Stimulated activated naive CD8-positive, alpha-beta T cell treated with anti-CD3 and anti-CD28 coated beads, Interleukin-15, Interleukin-2, amounts not matched to agents 100 U/mL and 50 U/mL, for 24 hours (primary cell): Measurements from ENCODE around the gene RIOK3.
"Not testable (repeated sequence)": the region's sequence is repeated elsewhere in the genome, so short reads cannot be mapped to it uniquely, and the experiment has no call there.

Experiments
- ATAC-seq: fragments of 150-1000 bp; cut with Tn5 transposase; one replicate; pipeline ENCODE4 v1.10.0; 2021
- DNase-seq: peaks from one replicate; pipeline ENCODE4 v3.0.0; 2021

Gene RIOK3

GRCh38 chr18:23452728-23453679, at the start of gene RIOK3:
Gene RIOK3 (plus strand): TSS chr18:23453287. CDS start chr18:23453440, 153 bp downstream.
- peak; percentile 100 for ATAC-seq
- DNase-seq = peak; percentile 96

DNA sequence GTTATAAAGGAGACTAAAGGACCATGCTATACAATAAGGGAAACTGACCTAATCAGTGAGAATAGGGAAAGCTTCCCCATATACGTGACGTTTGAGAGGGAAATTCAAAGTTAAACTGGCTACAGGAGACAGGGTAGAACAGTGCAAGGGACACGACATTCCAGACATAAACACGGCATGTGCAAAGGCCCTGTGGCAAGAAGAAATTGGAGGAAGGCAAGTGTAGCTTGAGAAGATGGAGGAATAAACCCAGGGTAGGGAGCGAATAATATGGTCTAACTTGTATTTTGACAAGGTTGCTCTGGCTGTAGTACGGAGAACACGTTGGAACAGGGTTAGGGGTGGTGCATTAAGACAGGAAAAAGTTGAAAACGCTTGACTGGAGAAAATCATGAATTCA, 49.8 kb upstream of the RIOK3 start:
- no peak for DNase-seq
- ATAC-seq = no peak

GRCh38 chr18:23405636-23406035, 47.5 kb upstream of the RIOK3 start:
- DNase-seq = no peak

GRCh38 chr18:23406271-23406787, 46.8 kb upstream of the RIOK3 start:
- ATAC-seq (no peak), DNase-seq (no peak)

More at GRCh38 chr18:23405636-23406035, 47.5 kb upstream of the RIOK3 start:
- ATAC-seq = no peak

- ATAC-seq (no peak), DNase-seq (no peak)
These were observed 40.6 kb upstream of the RIOK3 start for GRCh38 chr18:23412351-23412964.

- DNase-seq = no peak
These were observed 37.6 kb upstream of the RIOK3 start for GRCh38 chr18:23415515-23415914.

DNA sequence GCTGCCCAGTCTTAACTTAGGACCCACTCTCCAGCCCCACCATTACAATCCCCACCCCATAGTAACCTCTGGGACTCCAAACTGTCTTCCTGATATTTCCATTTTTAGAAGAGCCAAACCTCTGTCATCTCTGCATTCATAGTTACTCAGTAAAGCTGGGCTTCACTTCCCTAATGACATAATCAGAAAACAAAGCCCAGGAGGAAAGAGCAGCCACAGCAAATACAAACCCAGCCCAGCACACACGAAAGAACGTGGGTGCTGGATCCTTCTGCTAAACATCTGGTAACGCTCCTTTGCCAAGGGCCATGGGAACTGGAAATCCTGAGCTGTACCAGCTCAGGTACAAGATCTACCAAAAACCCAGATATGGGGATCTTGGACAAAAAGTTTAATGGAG, 36.8 kb upstream of the RIOK3 start:
- DNase-seq = no peak
- no peak for ATAC-seq

More at GRCh38 chr18:23415515-23415914, 37.6 kb upstream of the RIOK3 start:
- no peak for ATAC-seq

DNA sequence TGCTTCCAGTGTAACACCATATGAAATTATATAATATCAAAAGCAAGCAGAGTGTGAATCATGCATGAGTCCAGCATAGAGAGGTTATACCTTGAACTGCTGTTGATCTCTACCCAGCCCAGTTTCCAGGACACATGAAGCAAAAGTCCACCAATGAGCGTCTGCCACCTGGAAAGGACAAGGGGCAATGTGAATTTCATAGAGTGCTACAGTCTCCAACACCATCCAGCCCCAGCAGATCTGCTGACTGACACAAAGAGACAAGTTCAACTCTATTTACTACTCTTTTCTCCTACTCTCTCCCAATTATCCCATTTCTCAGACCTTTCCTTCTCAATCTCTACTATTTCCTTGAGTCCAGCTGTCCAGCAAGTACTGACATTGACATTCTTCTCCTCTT, 31.8 kb upstream of the RIOK3 start:
- DNase-seq (no peak), ATAC-seq (no peak)

- ATAC-seq (peak; percentile 55), DNase-seq (peak; percentile 17)
These were observed 30.2 kb upstream of the RIOK3 start for GRCh38 chr18:23422751-23423418.

GRCh38 chr18:23424616-23425015, 28.5 kb upstream of the RIOK3 start:
- ATAC-seq (no peak), DNase-seq (no peak)

GRCh38 chr18:23428821-23429220, 24.3 kb upstream of the RIOK3 start:
- no peak for ATAC-seq
- DNase-seq = no peak

DNA sequence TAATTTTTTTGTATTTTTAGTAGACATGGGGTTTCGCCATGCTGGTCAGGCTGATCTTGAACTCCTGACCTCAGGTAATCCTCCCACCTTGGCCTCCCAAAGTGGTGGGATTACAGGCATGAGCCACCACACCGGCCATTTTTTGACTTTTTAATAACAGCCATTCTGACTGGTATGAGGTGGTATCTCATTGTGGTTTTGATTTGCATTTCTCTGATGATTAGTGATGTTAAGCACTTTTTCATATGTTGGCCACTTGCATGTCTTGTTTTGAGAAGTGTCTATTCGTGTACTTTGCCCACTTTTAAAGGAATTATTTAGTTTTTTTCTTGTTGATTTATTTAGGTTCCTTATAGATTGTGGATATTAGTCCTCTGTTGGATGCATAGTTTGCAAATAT, 23.5 kb upstream of the RIOK3 start:
- not testable (repeated sequence) for DNase-seq, ATAC-seq

GRCh38 chr18:23433360-23433759, 19.7 kb upstream of the RIOK3 start:
- no peak for ATAC-seq
- DNase-seq = no peak

- DNase-seq = peak; percentile 87
- peak; percentile 97 for ATAC-seq
These were observed 15.6 kb upstream of the RIOK3 start for GRCh38 chr18:23437357-23438045.

GRCh38 chr18:23438046-23438377, 15.1 kb upstream of the RIOK3 start:
- DNase-seq (no peak), ATAC-seq (no peak)

GRCh38 chr18:23438608-23439366, 14.3 kb upstream of the RIOK3 start:
- DNase-seq = no peak
- peak; percentile 30 for ATAC-seq

DNA sequence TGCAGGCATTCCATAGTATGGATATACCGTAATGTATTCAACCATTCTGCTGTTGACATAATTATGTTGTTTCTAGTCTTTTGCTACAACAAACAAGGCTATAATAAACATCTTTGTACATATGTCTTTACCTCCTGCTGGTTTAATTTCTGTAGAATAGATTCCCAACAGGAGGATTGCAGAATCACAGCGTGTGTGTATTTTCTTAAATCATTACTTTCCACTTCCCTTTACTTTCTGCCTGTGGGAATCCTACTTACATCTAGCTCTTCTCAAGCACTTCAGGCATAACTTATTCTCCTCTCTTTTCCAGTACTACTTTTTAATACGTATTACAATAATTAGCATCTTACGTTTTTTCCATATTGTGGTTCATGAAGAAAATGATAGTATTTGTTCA, 13.0 kb upstream of the RIOK3 start:
- ATAC-seq = no peak
- no peak for DNase-seq

GRCh38 chr18:23442958-23443357, 10.1 kb upstream of the RIOK3 start:
- ATAC-seq (no peak), DNase-seq (no peak)

- DNase-seq (no peak), ATAC-seq (no peak)
These were observed 4.8 kb upstream of the RIOK3 start for GRCh38 chr18:23448291-23448690.

- DNase-seq (no peak), ATAC-seq (no peak)
These were observed 3.1 kb upstream of the RIOK3 start for GRCh38 chr18:23450022-23450421.

DNA sequence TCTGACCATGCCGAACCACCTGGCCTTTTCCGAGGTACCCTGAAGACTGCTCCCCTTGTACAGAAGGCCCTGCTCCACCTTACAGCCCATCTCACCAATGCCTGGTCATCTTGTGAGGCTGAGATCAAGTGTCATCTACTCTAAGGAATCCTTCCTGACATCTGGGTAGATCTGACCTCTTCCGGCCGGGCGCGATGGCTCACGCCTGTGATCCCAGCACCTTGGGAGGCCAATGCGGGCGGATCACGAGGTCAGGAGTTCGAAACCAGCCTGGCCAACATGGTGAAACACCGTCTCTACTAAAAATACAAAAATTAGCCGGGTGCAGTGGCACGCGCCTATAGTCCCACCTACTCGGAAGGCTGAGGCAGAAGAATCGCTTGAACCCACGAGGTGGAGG, 2.1 kb upstream of the RIOK3 start:
- ATAC-seq (no peak), DNase-seq (no peak)
